Ecto neural progenitor cell (in vitro differentiated cells): ENCODE results near the gene ICE1.
"Not testable (repeated sequence)": the region's sequence is repeated elsewhere in the genome, so short reads cannot be mapped to it uniquely, and the experiment has no call there.

Experiments
- DNase-seq: peaks from one replicate; pipeline ENCODE4 v3.0.0-alpha.2; 2018; ENCODE audit warnings: low spot score

The ICE1 gene

DNA sequence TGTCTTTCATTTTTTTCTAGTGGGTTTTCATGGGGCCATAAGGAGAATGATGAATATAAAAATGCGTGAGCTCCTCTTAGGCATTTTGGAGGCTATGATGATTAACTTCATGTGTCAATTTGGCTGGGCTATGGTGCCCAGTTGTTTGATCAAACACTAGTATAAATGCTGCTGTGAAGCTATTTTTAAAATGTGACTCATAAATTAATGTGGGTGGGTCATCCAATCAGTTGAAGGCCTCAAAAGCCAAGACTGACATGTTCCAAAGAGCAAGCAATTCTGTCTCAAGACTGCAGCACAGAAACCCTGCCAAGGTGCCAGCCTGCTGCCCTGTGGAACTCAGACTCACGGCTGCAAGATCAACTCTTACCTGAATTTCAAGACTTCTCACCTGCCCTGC, 24.4 kb upstream of the ICE1 start:
- no peak for DNase-seq

DNA sequence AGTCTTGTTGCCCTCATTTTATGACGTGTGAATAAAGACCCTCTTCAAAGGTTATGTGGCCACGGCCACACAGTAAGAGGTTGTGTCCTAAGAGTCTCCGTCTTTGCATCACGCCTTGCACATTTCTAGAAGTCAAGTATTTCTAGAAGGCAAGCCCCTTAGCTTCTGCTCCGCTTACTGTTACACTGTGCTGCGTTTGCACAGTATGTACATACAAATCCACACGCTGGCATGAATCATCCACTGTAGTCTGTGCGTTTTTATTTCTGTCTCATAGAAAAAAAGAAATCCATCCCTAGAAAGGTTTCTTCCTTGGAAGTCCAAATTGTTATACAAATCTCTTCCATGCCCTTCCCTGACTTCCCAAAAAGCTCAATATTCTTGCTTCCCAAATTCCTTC, 21.4 kb upstream of the ICE1 start:
- DNase-seq: no peak

GRCh38 chr5:5403741-5404140, 18.7 kb upstream of the ICE1 start:
- no peak for DNase-seq

DNA sequence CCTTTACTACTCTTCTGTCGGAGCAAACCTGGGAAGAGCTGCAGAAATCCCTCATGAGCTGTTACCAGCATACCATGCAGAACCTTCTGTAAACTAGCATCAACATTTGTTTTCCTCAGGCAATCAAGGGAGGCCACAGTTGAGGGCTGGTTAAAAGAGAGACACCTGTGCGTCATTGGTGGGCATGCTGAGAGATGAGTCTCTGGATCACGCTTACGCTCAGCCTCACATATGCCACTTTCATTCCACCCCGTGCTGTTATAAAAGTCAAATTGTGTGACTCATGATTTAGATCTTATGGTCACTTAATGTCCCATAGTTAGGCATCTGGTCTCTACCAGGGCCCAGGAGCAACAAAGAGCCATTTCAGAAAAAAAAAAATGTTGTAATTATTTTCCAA, 18.1 kb upstream of the ICE1 start:
- no peak for DNase-seq

- no peak for DNase-seq
These were observed 17.0 kb upstream of the ICE1 start for GRCh38 chr5:5405441-5405840.

DNA sequence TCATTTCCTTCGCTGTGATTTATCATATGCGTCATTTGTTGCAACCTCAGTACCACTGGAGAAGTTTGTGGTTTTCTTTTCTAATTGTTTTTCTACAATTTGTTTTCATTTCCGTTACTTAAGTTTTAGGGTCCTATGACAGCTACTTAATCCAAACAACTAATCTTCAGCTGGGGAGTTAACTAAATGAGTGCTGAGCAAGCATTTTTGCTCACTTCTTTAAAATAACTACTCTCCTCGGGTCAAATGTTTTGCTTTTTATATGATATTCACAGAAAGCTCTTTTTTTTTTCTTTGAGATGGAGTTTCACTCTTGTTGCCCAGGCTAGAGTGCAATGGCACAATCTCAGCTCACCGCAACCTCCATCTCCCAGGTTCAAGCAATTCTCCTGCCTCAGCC, 14.6 kb upstream of the ICE1 start:
- DNase-seq: no peak

DNA sequence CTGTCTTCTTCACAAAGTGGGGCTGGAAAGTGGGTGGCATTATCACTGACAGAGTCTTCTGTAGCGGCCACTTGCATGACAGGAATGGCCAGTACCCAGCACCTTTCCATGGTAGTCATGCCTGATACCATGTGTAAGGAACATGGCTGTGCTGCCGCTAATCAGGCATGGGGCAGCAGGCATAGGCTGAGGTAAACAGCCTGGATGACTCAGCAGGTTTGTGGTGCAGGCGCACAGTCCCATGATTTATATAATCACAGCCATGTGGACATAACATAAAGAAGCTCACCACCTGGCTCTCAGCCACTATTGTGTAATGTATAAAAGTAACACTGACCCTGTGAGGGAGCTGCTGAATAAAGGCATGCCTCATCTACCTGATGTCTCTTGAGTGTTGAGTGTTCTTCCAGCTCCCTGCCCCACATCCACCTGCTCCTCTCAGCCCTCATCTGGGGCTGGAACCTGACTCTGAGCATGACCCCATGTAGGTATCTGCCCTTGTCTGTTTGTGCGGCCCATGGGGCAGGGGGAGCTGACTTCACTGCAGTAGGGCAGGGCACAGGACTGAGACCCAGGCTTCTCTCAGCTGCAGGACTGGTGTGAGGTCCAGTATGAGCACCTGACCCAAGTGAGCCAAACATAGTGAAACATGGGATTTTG, 13.2 kb upstream of the ICE1 start:
- no peak for DNase-seq

DNA sequence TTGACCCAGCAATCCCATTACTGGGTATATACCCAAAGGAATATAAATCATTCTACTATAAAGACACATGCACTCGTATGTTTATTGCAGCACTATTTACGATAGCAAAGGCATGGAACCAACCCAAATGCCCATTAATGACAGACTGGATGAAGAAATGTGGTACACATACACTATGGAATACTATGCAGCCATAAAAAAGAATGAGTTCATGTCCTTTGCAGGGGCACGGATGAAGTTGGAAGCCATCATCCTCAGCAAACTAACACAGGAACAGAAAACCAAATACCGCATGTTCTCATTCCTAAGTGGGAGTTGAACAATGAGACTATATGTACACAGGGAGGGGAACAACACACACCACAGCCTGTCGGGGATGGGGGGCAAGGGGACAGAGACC, 8.6 kb upstream of the ICE1 start:
- DNase-seq: not testable (repeated sequence)

- DNase-seq: no peak
These were observed 7.5 kb upstream of the ICE1 start for GRCh38 chr5:5414999-5415398.

GRCh38 chr5:5416733-5417132, 5.7 kb upstream of the ICE1 start:
- DNase-seq: no peak

DNA sequence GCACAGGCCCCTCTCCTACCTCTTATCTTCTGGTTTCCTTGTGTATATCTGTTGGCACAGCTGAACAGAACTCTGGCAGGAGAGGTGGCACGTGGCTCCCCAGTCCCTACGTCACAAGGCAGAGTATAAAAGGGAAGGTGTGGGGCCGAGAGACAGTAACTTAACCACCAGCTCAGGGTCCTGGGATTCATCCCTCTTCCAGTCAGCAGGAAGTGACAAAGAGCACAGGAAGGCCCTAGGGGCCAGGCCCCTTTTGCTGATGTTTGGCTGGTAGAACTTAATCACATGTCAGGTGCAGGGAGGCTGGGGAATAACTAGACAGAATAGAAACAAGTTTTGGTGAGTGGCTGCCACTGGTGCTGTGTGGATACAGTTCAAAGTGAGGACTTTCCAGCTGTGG, 4.5 kb upstream of the ICE1 start:
- no peak for DNase-seq

GRCh38 chr5:5418764-5419163, 3.7 kb upstream of the ICE1 start:
- DNase-seq: no peak

DNA sequence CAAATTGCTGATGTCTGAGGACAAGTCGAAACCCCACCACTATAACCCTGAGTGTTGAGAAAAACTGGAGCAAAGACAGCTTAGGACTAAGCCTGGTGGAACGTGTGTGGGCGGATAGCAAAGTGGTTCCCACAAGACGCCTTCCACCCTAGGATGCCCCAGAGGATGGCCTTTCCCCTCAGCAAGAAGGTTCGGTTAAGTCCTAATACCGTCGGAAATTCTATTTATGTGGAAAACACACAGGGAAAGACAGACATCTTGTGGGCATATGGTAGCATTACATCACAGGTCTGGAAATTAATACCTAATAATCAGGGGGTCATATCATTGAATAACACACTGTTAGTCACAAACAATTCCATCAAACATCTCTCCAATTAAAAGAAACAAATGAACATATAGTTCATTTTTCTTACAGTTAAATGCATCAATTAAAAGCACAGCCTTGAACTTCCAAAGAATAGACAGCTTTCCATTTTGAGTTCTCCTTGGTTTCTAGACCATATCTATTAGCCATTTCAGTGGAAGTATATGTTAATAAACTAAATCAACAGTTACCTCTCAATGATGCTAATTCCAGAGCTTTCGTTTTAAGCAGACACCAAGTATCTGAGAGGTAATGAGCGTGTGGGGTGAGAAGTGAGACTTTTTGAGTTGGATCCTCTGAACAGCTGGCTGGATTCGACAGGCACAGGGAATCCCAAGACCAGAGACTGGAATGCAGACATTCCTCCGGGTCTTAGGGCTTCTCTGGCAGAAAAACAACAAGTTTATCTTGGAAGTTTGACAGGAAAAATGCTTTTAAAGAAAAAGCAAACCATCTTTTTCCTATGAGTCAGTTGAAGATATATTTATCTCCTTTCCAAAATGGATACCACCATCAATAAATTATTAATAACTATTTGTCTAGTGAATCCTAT, 2.9 kb upstream of the ICE1 start:
- peak; percentile 52 for DNase-seq

DNA sequence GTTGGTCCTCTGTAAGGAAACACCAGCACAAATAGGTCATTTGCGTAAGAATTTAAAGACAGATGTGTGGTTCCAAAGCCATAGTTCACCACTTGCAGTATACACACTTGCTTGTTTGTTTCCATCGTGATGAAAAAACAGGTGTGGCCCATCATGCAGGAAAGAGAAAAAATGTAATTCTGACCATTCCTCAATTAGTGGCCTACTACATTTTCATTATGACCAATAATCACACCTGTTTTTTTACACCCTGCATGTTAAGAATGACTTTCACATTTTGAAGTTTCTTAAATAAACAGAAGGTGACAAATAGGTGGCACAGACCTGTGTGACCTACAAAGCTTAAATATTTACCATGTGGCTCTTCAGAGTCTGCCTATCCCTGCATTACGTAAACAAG, 2.2 kb upstream of the ICE1 start:
- DNase-seq: no peak

DNA sequence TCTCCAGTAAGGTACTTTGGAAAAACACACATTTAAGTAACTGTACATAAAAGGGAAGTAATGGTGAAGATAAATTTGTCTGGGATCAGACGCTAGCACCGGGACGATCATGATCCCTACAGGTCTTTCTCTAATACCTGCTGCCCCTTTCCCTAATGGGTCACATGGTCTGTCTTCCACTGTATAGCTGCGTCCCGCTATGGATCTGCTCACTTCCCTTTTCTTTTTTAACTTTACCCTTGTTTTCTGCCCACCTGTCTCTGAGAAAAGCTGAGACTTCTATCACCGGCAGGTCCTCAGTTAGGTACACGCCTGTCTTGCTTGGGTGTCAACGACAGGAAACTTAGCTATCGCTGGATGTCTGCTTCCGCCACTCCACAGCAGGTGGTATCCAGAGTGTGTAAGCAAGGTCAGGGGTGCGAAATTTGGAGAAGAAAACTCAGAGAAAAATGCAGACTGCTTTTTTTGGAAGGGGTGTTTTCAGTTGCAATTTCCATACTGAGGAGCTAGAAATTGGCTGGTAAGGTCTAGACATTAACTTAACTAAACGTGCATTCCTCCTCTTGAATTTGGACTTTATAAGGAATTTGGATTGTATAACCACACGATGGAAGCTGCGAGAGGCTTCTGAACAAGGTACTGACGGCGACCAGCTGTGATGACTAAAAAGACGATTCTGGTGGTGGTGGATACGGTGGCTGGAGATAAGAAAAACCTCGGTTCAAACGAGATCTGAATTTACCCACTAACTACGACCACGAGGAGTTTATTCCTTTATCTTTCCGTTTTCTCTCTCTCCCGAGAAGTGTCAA, 1.1 kb upstream of the ICE1 start:
- no peak for DNase-seq

- no peak for DNase-seq
These were observed 490 bp downstream of the ICE1 start for GRCh38 chr5:5422819-5423515.

DNA sequence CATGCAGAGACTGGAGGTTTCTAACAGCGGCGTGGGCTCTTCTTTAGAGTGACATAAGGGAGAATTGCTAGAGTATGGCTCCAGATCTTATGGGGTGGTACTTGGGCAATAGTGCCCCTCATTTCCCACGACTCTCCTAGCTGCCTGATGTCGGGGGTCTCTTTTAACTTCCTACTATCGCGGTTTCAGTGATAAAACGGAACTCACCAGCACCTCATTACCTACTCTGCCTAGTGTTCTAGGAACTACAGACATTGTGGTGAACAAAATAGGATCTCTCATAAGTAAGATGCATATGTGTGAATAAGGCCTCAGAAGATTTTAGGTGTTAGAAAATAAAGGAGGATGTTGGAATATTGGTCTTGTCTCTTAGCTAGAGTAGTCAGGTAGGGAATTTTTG, 1.1 kb downstream of the ICE1 start:
- DNase-seq: no peak

GRCh38 chr5:5424736-5425135, 2.3 kb downstream of the ICE1 start:
- no peak for DNase-seq

- no peak for DNase-seq
These were observed 7.7 kb downstream of the ICE1 start for GRCh38 chr5:5430136-5430535.

DNA sequence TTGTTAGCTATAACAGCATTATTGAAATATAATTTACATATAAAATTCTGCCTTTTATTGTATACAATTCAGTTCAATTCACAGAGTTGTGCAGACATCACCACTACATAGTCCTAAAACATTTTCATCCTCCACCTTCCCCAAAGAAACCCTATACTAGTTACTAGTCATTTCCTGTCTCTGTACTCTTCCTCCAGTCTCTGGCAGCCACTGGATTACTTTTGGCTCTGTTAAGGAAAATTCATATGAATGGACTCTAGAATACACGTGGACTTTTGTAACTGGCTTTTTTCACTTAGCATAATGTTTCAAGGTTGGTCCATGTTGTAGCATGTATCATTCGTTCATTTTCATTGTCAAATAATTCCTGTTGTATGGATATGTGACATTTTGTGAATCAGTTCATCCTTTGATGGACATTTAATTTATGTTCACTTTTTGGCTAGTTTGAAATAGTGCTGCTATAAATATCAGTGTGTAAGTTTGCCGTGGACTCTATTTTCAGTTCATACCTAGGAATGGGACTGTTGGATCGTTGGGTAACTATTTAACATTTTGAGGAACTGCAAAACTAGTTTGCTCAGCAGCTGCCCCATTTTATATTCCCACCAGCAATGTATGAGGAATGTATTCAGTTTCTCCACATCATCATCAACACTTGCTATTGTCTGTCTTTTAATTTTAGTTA, 9.7 kb downstream of the ICE1 start:
- DNase-seq: no peak

DNA sequence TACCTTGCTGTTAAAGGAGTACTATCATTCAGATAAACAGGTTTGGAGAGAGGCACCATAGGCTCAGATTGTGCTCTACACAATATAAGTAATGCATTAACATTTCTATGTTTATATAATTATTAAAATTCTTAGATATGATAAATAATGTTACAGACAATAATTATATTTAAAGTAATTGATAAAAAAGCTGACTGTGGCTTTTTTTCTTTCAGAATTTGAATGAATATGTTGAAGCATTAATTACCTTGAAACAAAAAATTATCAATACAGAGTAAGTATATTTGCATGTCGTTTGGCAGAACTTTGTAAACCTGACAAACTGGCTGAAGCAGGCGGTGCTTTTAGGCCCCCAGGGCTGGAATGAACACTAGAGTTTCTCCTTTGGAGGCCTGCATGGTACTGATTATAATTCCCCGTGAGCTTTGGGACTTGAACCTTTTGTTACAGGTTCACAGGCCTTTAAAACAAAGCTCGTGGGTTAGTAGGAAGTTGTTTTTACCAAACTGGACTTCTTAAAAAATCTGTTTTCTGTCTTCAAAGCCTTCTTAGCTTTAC, 13.8 kb downstream of the ICE1 start:
- DNase-seq: no peak
